ENCODE measurements around the gene KCNAB1. TPM values are rescaled to one million over a fixed set of nuclear protein-coding genes. Genes with fewer than 3 reads are reported as not detected.

KCNAB1 gene
- total RNA-seq, 3 donors from 2014 or later: 0.65 to 13.5 (median 1.2) TPM

GRCh38 chr3:156548041-156548687 lies 427.8 kb downstream of the KCNAB1 start:
- peaks cover under 1% of the 10 kb centered on the region for H3K4me1 ChIP-seq (ENCODE audit: low read depth)
- no peak for TF ChIP-seq CTCF (IDR thresholded peaks at IDR 0.05)
- no peak overlapping the region for H3K4me3 ChIP-seq
- no peaks in the 10 kb centered on the region for H3K9me3 ChIP-seq
- ATAC-seq: no peak
- H3K36me3 ChIP-seq (ENCODE audit: low read depth): no peaks in the 10 kb centered on the region
- intact Hi-C loops (cut with DNase I, micrococcal nuclease): no loop called here
- no peak for DNase-seq

- no peaks in the 10 kb centered on the region for H3K36me3 ChIP-seq (ENCODE audit: low read depth)
- no peak overlapping the region for H3K4me3 ChIP-seq
- H3K9me3 ChIP-seq: no peaks in the 10 kb centered on the region
- no peak for ATAC-seq
- intact Hi-C loops (cut with DNase I, micrococcal nuclease): no loop called here
- no peak for TF ChIP-seq CTCF (IDR thresholded peaks at IDR 0.05)
- peaks cover 5% of the 10 kb centered on the region for H3K4me1 ChIP-seq (ENCODE audit: low read depth)
- no peak for DNase-seq
These were observed 428.5 kb downstream of the KCNAB1 start for GRCh38 chr3:156548902-156549301.

- Histone ChIP-seq H3K9me3 (no peaks in the 10 kb centered on the region), H3K4me3 (no peak overlapping the region), H3K4me1 (ENCODE audit: low read depth) (peaks cover 5% of the 10 kb centered on the region), H3K36me3 (ENCODE audit: low read depth) (no peaks in the 10 kb centered on the region)
- intact Hi-C loops (cut with DNase I, micrococcal nuclease): loop anchor here (10.0 kb wide), 2 partner anchors 124 to 264 kb away; partner anchors contain the start of gene TIPARP (in 1 of the 2)
- DNase-seq (no peak), ATAC-seq (no peak)
- no peak for TF ChIP-seq CTCF (IDR thresholded peaks at IDR 0.05)
These were observed 430.9 kb downstream of the KCNAB1 start for GRCh38 chr3:156551261-156551660.

- no peak overlapping the region for H3K4me3 ChIP-seq
- no peaks in the 10 kb centered on the region for H3K36me3 ChIP-seq (ENCODE audit: low read depth)
- ATAC-seq (no peak), DNase-seq (no peak)
- H3K9me3 ChIP-seq: no peaks in the 10 kb centered on the region
- TF ChIP-seq CTCF (IDR thresholded peaks at IDR 0.05): no peak
- intact Hi-C loops (cut with DNase I, micrococcal nuclease): loop anchor here (10.0 kb wide), 2 partner anchors 123 to 263 kb away; partner anchors contain the start of gene TIPARP (in 1 of the 2)
- H3K4me1 ChIP-seq (ENCODE audit: low read depth): peaks cover 5% of the 10 kb centered on the region
These were observed 431.4 kb downstream of the KCNAB1 start for GRCh38 chr3:156551746-156552145.

GRCh38 chr3:156552973-156553372 lies 432.6 kb downstream of the KCNAB1 start:
- TF ChIP-seq CTCF (IDR thresholded peaks at IDR 0.05): no peak

More at GRCh38 chr3:156552973-156553372, 432.6 kb downstream of the KCNAB1 start:
- H3K4me1 ChIP-seq (ENCODE audit: low read depth): peaks cover 5% of the 10 kb centered on the region
- intact Hi-C loops (cut with DNase I, micrococcal nuclease): loop anchor here (10.0 kb wide), 2 partner anchors 122 to 262 kb away; partner anchors contain the start of gene TIPARP (in 1 of the 2)
- H3K9me3 ChIP-seq: no peaks in the 10 kb centered on the region
- H3K36me3 ChIP-seq (ENCODE audit: low read depth): no peaks in the 10 kb centered on the region
- no peak overlapping the region for H3K4me3 ChIP-seq
- DNase-seq (no peak), ATAC-seq (no peak)

Measured in mucosa of descending colon (tissue), 3 donors.